Left renal cortex interstitium (tissue), 4 donors: ENCODE measurements around the gene COL4A1. TPM values are rescaled to one million over a fixed set of nuclear protein-coding genes. Genes with fewer than 3 reads are reported as not detected.

Experiments
- DNase-seq, 4 donors: peaks; one replicate each; pipeline ENCODE4 v3.0.0-alpha.2; 2013; ENCODE audit warnings: low read depth in 4 of 4, low spot score in 2 of 4, missing footprints in 1 of 4
- polyA plus RNA-seq, 4 donors: library from polyadenylated mRNA; unstranded; fragments of 120-200 nt; gene quantifications; one replicate each; pipeline ENCODE4 v1.2.1, GENCODE V29; 2013; ENCODE audit not compliant: insufficient read length in 4 of 4

The COL4A1 gene
- polyA plus RNA-seq: 100 to 1,000 TPM; 518 to 626 (median 569) TPM

DNA sequence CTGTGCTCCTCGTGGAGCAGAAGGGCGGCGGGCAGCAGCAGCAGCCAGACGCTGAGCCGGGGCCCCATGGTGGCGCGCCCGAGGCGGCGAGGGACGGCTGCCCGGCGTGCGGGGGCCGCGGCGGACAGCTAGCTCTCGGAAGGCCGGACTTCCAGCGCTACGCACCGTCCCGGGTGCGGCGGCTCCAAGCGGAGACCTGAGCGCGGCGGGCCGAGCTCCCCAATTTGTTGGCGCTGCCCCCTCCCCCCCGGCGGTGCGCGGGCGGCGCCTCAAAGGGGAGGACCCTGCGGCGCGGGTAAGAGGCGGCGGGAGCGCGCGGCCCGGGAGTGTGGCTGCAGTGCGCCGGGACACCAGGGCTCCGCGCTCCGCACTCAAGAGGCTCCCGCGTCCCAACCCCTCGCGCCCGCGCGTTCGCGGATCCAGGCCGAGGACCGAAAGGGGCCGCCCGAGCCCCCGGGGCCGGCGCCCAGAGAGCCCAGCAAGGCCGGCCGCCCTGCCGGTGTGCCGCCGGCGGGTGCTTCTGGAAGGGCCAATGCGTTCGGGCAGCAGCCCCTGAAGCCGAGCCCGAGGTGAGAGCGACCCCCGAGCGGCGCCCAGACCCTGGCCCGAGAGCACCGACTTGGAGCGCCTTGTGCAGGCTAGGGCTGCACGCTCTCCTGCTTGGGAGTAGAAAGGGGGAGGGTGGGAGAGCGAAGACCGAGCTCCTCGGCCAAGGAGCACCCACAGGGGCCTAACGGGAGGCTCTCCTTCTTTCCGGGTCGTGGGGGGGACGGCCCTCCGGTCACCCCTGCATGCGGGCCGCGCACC is at the start of gene COL4A1, which contains the start of gene COL4A2:
TSS of gene COL4A1 (minus strand) at position 198 of the 807 bp plus-strand sequence. CDS start at position 68, 130 bp downstream.
TSS of gene COL4A2 (plus strand) at position 325 of the 807 bp plus-strand sequence. CDS start 620 bp downstream, outside the sequence.
- peak in 1 of 4 donors; percentile 73 for DNase-seq

DNA sequence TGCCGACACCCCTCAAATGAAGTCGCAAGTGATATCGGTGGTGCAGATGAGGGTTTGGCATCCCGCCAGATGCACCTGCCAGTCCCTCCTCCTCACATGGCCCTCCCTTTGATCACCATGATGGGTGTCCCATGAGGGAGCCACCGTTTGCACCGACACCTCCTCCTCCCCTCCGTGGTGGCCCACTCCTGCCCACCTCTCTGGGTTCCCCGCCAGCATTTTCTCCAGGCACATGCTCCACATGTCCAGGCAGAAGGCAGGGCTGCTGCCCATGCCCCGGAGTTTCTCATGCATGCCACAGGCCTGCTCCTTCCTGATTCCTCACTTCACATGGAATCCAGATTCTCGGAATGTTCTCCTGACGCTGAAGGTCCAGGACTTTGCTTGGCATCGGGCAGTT is 49.4 kb upstream of the COL4A1 start:
- no peak for DNase-seq

DNA sequence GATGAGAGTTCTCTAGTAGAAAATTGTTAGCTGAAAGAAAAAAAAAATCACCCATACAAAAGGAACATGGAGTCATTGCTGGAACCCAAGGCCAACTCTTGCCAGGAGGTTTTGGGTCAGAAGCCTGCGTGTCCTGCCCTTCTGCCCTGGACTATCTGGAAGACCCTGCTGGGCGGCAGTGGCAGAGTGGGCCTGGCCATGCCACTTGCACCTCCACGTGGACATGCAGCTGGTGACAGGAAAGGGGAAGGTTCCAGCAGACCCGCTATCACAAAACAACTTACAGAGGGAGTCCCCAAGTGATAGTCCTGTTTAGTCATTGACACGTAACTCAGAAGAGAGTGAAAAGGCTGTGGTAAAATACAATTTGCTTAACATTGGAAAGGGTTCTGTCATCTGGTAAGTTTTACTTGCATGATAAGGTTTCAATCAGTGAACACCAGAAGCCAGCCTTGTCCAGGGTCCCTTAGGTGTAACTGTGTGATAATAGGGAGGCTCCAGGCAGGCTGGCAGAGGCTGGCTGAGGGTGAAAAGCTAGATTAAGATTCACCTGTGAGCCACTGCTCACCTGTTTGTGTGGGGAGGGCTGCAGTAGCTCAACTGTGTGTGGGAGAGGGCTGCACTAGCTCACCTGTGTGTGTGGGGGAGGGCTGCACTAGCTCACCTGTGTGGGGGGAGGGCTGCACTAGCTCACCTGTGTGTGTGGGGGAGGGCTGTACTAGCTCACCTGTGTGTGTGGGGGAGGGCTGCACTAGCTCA is 47.9 kb upstream of the COL4A1 start:
- no peak for DNase-seq

DNA sequence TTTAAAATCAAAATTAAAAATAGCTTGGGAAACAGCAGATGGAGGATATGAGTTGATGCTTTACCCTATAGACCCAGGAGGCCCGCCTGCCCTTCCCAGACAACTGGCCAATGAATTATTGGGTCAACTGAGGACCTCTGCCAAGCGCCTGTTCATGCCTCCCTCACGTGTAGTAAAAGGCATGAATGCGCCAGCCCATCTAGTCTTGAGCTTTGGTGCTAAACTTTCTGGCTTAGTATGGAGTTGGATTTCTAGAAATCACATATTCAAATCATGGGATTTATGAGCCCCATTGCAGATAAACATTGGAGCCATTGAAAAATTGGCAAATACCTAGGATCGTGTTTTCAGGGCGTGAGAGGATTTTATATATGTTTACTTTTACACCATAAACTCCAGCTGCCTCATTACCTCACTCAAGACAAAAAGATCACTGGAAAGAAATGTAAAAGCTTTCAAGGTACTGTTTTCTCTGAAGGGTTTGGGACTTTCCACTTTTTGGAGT is 47.2 kb upstream of the COL4A1 start:
- DNase-seq: no peak

DNA sequence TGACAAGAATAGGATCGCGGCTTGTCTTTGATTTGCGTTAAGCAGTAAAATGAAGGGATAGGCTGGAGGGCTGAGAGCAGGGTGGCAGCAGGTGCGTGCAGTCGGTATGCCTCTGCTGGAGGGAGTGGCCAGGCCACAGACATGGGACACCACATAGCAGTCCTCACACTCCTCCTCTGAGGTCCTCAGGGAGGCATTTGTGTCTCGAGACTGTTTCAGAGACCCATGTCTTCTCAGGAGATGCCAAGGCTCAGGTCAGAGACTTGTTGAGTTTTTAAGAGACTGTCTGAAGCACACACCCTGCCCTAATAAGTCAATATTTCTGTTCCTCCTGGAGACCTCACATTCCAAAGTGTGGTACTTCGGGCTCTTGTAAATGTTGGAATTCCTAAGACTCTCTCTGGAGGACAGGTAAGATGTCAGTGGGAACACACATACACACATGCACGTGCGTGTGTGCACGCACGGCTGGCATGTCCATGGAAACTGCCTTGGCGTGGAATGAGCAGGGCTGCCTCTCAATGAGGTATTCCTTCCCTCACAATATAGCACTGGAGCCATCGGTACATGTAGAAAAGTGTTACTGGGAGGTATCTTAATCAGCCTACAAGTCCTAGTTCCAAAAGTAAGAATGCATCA is 46.5 kb upstream of the COL4A1 start:
- no peak for DNase-seq

DNA sequence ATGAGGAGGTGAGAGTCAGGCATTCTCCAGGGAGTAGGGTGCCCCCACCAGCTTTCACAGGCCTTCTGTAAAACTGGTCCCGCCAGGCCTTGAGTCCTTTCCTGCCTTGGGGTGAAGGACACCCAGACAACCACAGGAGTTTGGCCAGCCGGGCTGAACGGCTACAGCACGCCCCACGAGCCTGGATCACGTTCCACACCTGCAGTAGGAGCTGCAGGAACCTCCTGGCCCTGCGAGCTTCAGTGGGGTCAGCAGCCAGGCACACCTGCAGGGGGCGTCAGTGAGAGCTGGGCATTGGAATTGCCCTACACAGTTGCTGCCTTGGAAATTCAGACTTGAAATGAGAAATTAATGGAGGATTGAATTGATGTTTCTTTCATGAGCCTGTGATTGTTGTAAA is 45.8 kb upstream of the COL4A1 start:
- no peak for DNase-seq

DNA sequence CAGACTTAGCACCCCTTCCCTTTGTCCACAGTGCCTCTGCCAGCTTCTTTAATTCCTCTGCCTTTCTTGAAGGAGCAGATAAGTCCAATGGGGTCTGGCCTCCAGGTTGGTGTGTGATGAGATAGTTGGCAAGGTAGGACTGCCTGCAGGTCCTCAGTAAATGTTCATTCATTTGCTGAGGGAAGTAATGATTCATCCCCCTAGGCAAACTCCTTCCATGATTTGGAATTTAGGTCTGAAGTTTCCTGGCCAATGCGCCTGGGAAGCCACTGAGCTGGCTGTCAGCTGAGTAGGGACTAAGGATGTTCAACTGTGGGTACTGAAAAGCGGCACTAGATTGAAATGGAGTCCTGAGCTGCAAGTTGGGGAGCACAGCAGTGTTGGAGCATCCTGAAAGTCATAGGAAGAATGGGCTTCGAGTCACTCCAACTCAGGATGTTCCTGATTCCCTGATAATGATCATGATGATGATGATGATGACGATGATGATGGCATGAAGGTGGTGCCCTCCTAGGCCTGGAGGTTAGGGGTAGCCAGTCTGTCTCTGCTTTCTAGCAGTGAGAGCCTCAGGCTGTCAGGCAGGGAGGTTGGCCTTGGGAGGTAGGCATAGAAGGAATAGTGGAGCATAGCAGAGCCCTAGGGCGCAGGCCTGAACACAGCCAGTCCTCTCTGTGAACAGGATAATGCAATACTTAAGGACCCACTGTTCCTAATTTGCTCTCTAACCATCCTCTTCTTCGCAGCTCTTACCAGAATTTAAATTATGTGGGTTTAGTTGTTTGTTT is 44.9 kb upstream of the COL4A1 start:
- DNase-seq: no peak

DNA sequence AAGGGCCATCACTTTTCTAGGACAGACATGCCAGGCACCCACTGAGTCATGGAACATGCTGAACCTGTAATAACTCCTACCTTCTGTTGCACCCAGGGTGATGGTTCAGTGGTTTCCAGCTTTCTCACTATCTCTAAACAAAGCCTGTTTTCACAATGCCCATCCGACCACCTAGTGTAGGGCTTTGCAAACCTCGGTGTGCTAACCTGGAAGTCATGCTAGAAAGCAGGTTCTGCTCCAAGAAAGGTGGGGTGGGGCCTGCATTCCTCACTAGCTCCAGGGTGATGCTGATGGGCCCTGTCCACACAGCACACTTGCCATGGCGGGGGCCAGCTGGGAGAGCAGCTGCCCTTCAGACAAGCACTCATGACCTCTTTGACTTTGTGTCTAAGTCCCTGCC is 43.6 kb upstream of the COL4A1 start:
- DNase-seq: no peak

DNA sequence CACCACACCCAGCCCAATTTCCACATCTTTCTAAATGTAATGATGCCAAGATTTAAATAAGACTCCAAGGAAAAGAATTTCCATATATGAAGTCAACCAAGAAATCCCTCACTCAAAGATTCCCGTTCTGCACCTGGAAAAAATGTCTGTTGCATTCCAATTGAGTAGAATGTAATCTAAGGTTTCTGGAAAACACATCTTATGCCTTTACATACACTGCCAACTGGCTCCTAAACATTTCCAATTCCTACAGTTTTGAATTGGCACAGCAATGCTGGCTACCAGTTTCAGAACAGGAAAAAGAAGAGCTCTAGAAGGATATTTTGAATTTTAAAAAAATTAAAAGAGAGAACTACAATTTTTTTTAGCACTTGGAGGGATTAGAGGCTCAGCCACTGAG is 43.1 kb upstream of the COL4A1 start:
- DNase-seq: no peak

DNA sequence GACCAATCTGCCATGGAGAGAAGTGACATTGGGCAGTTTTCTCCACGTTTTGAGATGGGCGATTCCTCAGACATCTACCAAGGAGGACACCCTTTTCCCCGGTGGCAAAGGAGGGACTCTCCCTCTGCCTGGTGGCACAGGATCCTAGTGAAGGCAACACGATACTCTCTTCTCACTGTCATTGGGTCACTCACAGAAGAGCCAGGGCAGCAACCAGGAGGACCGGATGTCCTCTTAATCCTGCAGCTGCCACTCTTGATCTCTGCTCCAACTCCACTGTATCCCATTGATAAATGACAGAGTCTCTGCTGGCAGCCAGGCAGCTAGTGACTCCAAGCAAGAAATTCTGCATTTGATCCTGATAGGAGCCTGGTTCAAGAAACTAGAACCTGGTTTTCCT is 42.3 kb upstream of the COL4A1 start:
- DNase-seq: no peak

DNA sequence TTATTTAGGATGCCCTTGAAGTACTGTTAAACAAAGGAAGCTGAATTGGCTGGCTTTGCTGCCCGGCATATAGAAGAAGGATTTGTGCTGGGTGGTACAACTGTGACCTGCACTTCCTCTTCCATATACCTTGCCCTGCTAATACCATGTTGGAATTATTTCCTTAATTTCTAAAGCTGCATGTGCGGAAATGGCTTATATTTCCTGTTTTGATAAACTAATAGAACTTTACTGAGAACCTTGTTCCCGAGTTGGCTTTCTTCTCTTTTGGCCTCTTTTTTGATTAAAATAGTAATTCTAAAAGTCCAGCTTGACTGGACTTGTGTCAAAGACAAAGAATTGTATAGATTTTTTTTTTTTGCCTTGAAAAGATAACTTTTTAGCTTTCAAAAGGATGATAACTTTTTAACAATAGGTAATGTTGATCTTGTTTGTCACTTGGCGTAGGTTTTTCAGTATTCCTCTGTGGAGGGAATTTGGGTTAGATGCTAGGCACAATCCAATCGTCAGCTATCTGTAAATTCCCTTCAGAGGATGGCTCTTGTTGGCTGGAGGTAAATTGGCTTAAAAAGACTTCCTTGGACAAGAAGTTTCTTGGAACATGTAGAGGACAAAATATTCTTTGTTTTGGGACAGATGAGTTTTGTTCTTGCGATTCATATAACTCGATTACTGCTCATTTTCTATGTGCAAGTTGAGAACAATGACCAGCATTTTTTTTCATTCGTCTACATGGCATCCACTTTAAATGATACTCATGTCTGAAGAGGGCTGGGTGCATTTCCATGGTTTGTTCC is 41.5 kb upstream of the COL4A1 start:
- DNase-seq: no peak

DNA sequence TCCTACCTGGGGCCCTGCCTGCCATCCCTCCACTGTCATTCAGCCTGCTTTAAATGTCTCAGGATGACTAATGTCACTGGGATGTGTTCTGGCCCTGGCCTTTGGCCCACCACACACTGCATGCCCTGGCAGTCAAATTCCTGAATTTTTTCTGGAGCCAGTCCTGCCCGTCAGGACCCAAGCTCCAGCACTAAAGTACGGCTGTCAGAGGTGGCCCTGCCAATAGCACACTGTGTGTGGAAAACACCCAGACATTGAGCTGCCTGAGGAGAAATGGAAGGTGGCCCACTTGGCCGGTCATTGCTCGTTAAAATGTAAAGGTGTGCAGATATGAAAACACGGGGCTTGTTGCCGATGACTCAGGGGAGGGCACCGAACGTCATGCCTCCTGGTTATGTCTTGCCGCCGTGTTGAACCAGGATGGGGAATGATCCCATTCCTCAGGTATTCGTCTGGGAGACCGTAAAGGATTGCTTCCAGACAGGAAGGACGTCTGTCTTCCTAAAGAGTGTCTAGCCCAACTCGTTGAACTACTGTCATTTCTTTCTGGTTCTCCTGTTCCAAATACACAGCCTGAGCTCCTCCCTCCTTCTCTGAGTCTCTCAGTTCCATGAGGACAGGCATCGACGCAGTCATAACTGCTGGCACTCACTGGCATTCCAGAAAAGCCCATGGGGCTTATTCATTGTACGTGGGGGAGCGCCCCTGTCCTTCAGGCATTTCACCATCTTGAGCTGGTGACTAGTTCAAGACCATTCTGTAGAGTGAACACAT is 40.8 kb upstream of the COL4A1 start:
- DNase-seq: no peak

DNA sequence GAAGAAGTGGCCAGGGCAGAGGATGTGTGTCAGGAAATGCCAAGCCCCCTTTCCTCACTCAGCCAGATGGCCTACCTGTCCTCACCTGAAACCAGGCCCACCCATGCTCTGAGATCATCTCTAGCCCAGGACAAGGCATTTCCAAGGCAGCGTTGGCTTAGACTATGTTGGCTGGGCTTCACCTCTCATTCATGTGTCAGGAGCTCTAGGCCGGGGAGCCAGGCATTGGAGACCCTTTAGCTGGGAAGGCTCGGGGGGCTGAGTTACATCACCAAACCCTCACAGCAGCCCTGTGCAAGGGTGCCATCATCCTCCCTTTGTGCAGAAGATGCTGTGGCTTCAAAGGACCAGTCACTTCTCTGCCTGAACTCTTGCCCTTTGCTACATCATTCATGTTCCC is 40.1 kb upstream of the COL4A1 start:
- no peak for DNase-seq

DNA sequence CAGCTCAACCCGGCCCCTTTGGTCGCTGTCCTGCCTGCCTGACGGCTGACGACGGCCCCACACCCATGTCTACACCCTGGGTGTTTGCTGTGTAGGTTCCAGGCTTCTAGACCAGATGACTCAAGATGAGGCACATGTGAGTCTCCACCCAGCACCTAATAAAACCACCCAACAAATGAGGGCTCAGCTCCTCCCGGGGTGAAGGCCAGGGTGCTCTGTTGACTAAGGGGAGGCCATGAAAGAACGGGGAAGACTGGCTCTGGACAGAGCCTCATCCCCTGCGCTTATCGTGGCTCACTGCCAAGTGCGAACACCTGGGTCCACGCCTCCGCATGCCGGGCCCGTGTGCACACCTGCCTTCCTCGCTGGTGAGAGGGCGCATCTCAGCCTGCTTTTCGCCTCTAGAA is 39.7 kb upstream of the COL4A1 start:
- DNase-seq: no peak

DNA sequence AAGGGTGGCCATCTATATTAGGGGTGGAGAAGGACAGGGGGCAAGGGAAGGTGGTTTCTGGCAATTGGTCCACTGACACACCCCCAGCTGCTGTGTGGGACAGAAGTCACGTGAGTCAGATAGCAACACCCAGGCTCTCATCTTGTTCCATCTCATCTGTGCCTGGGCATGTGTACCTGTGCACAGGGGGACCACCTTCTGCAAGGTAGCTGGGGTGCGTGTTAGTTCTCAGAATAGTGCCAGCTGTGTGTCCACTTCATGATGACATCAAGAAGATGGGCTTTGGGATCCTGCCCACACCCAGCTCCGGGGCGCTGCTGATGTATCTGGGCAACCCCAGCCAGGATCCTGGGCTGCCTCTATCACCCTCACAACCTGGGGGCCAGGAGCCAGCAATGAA is 38.7 kb upstream of the COL4A1 start:
- no peak for DNase-seq

DNA sequence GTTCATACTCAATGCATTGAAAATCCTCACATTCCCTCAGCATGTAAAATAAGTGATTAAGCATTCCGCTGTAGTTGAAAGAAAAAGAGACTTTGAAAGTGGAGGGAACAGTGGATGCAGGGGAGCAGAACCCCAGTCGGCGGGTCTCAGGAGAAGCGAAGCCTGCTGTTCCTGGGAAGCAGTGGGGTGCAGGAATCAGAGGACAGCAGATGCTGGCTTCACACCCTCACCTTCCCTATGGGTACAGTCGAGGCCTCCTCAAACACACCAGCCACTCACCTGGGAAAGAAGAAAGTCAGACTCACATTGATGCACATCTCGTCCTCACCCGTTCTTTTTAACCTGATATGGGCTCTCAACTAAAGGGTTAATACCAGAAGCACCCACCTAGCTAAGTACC is 38.3 kb upstream of the COL4A1 start:
- no peak for DNase-seq

DNA sequence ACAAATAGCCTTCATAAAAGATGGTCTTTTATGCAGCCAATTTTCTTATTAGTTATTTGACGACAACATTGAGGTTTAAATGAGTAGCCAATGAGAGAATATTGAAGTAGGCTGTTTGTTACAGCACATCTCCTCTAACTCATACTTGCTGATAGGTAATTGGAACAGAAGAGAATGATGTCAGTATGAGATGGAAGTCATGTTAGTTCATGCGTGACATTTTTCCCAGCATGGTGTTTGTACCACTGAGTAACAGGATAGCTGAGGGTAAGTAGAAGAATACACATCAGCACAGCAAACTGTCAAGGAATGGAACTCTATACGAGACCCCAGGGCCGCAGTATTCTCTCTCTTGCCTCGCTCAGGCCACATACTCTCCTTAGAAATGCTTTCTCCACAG is 37.4 kb upstream of the COL4A1 start:
- no peak for DNase-seq

DNA sequence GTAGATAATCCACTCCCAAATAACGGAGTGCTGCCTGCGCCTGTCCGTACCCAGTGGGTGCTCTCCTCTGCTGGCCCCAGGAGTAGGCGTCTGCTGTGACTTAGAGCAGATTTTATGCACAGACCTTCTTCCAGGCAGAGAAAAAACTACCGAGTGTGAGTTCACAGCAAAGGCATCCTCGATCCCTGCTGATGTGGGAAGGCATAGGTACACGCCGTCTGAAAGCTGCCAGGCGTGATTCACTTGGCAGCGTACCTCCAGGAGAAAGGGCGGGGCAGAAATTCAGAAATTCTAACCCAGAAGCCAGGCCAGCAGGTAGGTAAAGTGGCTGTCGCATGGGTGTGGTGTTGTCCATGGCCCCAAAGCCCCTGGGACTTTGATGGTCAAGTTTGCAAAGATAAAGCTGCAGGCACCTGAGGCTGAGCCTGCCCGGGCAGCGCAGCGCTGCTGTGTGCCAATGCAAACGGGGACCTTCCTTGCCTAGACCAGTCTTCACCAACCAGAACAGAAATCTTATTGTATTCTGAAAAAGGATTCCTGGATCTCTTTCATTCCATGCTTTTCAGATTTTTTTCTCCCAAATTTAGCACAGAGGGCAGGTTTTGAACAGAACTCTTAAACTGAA is 36.4 kb upstream of the COL4A1 start:
- no peak for DNase-seq
